BLaER1 (cell line): ENCODE results near the gene GTF2F1.
"Not testable (repeated sequence)": the region's sequence is repeated elsewhere in the genome, so short reads cannot be mapped to it uniquely, and the experiment has no call there.

Source experiments
- H3K27ac ChIP-seq: shearing (Covaris generic); formaldehyde crosslinking; 2 replicates; pipeline ENCODE4 v1.8.1; 2022
- H3K27me3 ChIP-seq: shearing (Covaris generic); formaldehyde crosslinking; 2 replicates; pipeline ENCODE4 v1.8.1; 2022
- H3K36me3 ChIP-seq: shearing (Covaris generic); formaldehyde crosslinking; 2 replicates; pipeline ENCODE4 v1.8.1; 2022
- H3K4me1 ChIP-seq: shearing (Covaris generic); formaldehyde crosslinking; 2 replicates; pipeline ENCODE4 v1.8.1; 2022
- H3K4me2 ChIP-seq: shearing (Covaris generic); formaldehyde crosslinking; 2 replicates; pipeline ENCODE4 v1.8.1; 2022
- H3K4me3 ChIP-seq: shearing (Covaris generic); formaldehyde crosslinking; 2 replicates; pipeline ENCODE4 v1.8.1; 2022
- H3K9ac ChIP-seq: shearing (Covaris generic); formaldehyde crosslinking; 2 replicates; pipeline ENCODE4 v1.8.1; 2022
- H3K9me3 ChIP-seq: shearing (Covaris generic); formaldehyde crosslinking; 2 replicates; pipeline ENCODE4 v1.8.1; 2022
- H4K20me1 ChIP-seq: shearing (Covaris generic); formaldehyde crosslinking; 2 replicates; pipeline ENCODE4 v1.8.1; 2022
- Cebpa-rat ChIP-seq: shearing (Covaris generic); IDR thresholded peaks from 2 replicates; pipeline ENCODE4 v1.8.1; 2022

Gene GTF2F1

DNA sequence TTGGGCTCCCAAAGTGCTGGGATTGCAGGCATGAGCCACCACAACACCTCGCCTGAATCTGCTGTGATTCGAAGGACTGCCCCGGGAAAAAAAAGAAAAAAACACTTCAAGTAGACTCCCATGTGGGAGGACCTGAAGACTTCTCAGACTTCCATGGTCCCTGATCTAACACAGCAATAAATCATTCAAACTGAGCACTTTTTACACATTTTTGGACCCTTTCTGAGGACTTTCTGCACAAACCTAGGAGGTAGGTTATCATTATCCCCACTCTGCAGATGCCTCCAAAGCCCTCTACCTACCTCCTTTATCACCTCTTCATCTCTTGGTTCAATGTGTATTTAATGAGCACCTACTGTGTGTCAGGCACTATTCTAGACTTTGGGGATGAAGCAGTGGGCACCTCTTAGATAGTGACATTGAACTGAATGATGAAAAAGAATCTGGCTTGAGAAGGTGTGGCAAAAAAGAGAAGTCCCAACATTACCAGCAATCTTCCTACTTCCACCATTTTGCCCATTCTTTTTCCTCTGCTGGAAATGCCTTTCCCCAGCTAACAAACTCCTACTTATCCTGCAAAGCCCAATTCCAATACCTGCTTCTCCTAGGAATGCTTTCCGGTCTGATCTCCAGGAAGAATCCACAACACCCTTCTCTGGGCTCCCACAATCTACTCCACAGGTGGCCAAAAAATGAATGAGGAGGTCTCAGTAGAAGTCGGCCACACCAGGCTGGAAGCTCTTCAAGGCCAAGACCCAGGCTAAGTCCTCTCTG is 33.2 kb downstream of the GTF2F1 start:
- no peaks in the 10 kb centered on the region for H3K27me3 ChIP-seq
- H3K4me3 ChIP-seq: no peak overlapping the region
- peaks cover 15% of the 10 kb centered on the region for H3K4me1 ChIP-seq
- peaks cover 15% of the 10 kb centered on the region for H3K36me3 ChIP-seq
- H3K9me3 ChIP-seq: peaks cover 2% of the 10 kb centered on the region
- no peak overlapping the region for H3K27ac ChIP-seq
- no peak overlapping the region for H3K9ac ChIP-seq
- no peak for TF ChIP-seq Cebpa-rat
- H4K20me1 ChIP-seq: no peaks in the 10 kb centered on the region
- no peak overlapping the region for H3K4me2 ChIP-seq

DNA sequence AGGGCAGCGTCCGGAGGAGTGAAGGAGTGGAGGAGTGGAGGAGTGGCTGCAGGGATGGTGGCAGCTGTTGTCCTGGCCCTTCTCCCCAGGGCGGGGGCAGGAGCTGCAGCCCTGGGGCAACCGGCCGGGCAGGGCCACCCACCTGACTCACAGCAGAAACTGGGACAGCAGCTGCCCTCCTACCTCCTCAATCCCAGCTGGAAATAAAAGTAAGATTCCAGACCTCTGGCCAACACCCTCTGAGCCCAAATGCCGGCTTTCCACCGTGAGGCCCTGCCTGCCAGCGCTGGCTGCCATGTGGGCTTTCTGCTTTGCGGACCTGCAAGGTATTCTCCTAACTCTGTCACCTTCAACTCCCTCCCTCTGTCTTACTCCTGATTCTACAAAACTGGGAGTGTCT is 35.0 kb downstream of the GTF2F1 start:
- no peaks in the 10 kb centered on the region for H3K27me3 ChIP-seq
- peaks cover 8% of the 10 kb centered on the region for H3K4me1 ChIP-seq
- H4K20me1 ChIP-seq: no peaks in the 10 kb centered on the region
- H3K4me2 ChIP-seq: no peak overlapping the region
- TF ChIP-seq Cebpa-rat: no peak
- peaks cover 6% of the 10 kb centered on the region for H3K9me3 ChIP-seq
- no peak overlapping the region for H3K9ac ChIP-seq
- no peaks in the 10 kb centered on the region for H3K36me3 ChIP-seq
- no peak overlapping the region for H3K27ac ChIP-seq
- H3K4me3 ChIP-seq: no peak overlapping the region

DNA sequence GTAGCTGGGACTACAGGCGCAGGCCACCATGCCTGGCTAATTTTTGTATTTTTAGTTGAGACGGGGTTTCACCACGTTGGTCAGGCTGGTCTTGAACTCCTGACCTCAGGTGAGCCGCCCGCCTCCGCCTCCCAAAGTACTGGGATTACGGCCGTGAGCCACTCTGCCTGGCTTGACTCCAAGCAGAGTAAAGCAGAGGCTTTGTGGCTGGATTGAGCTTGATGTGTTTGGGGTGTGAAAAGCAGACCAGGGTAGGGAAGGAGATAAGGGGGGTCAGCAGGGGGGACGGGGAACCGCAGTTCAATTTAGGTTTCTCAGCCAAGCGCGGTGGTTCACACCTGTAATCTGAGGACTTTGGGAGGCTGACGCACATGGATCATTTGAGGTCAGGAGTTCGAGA is 35.8 kb downstream of the GTF2F1 start:
- peaks cover 6% of the 10 kb centered on the region for H3K9me3 ChIP-seq
- H3K9ac ChIP-seq: no peak overlapping the region
- no peak for TF ChIP-seq Cebpa-rat

DNA sequence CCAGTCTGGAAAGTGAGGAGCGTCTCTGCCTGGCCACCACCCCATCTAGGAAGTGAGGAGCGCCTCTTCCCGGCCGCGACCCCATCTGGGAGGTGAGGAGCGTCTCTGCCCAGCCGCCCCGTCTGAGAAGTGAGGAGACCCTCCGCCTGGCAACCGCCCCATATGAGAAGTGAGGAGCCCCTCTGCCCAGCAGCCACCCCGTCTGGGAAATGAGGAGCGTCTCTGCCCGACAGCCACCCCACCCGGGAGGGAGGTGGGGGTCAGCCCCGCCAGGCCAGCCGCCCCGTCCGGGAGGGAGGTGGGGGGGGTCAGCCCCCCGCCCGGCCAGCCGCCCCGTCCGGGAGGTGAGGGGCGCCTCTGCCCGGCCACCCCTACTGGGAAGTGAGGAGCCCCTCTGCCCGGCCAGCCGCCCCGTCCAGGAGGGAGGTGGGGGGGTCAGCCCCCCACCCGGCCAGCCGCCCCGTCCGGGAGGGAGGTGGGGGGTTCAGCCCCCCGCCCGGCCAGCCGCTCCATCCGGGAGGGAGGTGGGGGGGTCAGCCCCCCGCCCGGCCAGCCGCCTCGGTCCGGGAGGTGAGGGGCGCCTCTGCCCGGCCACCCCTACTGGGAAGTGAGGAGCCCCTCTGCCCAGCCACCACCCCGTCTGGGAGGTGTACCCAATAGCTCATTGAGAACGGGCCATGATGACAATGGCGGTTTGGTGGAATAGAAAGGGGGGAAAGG is 37.5 kb downstream of the GTF2F1 start:
- H4K20me1 ChIP-seq, H3K27ac ChIP-seq, H3K36me3 ChIP-seq, H3K4me1 ChIP-seq, H3K4me3 ChIP-seq, H3K4me2 ChIP-seq, H3K9ac ChIP-seq, H3K27me3 ChIP-seq, H3K9me3 ChIP-seq: not testable (repeated sequence)

More for the DNA sequence above, 35.8 kb downstream of the GTF2F1 start:
- peaks cover under 1% of the 10 kb centered on the region for H3K4me1 ChIP-seq
- no peaks in the 10 kb centered on the region for H3K36me3 ChIP-seq
- H3K27me3 ChIP-seq: no peaks in the 10 kb centered on the region
- H3K4me3 ChIP-seq: no peak overlapping the region
- no peaks in the 10 kb centered on the region for H4K20me1 ChIP-seq
- H3K27ac ChIP-seq: no peak overlapping the region
- no peak overlapping the region for H3K4me2 ChIP-seq

DNA sequence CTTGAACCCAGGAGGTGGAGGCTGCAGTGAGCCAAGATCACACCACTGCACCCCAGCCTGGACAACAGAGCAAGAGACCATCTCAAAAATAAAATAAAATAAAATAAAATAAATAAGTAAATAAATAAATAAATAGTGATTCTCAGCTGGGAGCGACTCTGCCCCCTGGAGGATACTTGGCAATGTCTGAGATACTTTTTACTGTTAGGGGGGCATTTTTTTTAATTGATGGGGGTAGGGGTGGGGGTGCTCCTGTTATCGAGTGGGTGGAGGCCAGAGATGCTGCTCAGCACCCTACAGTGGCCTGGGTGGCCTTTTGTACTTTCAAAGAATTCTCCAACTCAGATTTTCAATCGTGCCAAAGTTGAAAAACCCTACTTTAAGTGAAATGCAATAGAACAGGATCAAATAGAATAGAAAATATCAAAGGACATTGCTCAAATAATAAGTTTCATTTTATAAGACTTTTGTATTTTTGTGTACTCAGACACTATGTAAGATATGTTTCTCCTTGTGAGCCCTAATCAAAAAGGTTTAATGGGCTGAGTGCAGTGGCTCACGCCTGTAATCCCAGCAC is 38.8 kb downstream of the GTF2F1 start:
- no peak overlapping the region for H3K4me3 ChIP-seq

DNA sequence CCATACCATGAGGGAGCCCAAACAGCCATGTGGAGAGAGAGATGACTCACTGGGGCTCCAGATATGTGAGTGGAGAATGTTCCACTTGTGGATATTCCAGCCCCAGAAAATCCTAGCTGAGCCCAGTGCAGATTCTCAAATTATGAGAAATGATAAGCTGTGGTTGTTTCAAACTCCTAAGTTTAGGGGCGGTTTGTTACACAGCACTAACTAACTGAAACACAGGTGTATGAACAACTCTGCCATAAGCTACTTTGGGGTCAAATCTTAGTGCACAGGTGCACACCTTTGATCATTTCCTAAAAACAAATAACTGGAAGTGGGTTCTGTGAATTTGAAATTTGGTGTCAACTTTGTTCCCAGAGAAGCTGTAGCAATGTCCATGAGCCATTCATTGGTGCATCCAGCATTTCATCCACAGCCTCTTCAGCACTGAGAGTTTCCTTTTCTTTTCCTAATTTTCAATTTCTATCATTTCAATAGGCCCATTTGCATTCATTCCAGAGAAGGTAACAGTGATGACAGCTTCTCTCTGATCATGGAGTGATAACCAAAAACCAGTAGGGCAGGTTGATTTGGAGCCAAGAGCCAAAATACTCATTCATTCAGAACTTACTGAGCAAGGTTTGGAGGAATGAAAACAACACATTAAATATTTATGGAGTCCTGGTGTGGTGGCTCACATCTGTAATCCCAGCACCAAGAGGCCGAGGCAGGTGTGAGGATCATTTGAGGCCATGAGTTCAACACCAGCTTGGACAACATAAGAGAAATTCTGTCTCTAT is 40.4 kb downstream of the GTF2F1 start:
- Histone ChIP-seq H3K4me3 (no peak overlapping the region), H3K4me1 (no peaks in the 10 kb centered on the region), H3K4me2 (no peak overlapping the region), H3K27me3 (no peaks in the 10 kb centered on the region), H3K9ac (no peak overlapping the region), H3K27ac (no peak overlapping the region), H3K36me3 (no peaks in the 10 kb centered on the region), H3K9me3 (peaks cover 6% of the 10 kb centered on the region), H4K20me1 (no peaks in the 10 kb centered on the region)
- no peak for TF ChIP-seq Cebpa-rat

More for the DNA sequence above, 38.8 kb downstream of the GTF2F1 start:
- Histone ChIP-seq H3K4me2 (no peak overlapping the region), H3K36me3 (no peaks in the 10 kb centered on the region), H3K9ac (no peak overlapping the region), H3K9me3 (peaks cover 6% of the 10 kb centered on the region), H4K20me1 (no peaks in the 10 kb centered on the region), H3K4me1 (no peaks in the 10 kb centered on the region), H3K27me3 (no peaks in the 10 kb centered on the region), H3K27ac (no peak overlapping the region)
- TF ChIP-seq Cebpa-rat: no peak

DNA sequence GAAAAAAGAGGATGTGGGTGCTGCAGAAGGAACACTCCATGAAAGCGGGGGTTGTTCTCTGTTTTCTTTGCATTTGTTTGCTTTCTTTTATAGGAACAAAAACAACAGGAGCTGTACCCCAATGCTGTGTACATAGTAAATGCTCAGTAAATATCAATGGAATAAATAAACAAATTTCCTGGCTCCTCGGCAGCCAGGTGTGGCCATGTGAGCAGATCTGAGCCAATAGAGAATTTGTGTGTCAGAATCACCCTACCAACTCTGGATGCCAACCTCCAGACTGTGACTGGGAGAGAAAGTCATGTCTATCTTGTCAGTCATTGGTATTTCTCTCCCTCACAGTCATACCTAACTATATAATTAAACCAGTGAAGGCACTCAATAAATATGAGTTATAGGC is 42.3 kb downstream of the GTF2F1 start:
- no peaks in the 10 kb centered on the region for H3K36me3 ChIP-seq
- H3K4me1 ChIP-seq: no peaks in the 10 kb centered on the region
- H3K9ac ChIP-seq: no peak overlapping the region
- no peak overlapping the region for H3K4me2 ChIP-seq
- no peaks in the 10 kb centered on the region for H4K20me1 ChIP-seq
- no peaks in the 10 kb centered on the region for H3K27me3 ChIP-seq
- H3K4me3 ChIP-seq: no peak overlapping the region
- no peak overlapping the region for H3K27ac ChIP-seq
- TF ChIP-seq Cebpa-rat: no peak
- H3K9me3 ChIP-seq: peaks cover 6% of the 10 kb centered on the region

DNA sequence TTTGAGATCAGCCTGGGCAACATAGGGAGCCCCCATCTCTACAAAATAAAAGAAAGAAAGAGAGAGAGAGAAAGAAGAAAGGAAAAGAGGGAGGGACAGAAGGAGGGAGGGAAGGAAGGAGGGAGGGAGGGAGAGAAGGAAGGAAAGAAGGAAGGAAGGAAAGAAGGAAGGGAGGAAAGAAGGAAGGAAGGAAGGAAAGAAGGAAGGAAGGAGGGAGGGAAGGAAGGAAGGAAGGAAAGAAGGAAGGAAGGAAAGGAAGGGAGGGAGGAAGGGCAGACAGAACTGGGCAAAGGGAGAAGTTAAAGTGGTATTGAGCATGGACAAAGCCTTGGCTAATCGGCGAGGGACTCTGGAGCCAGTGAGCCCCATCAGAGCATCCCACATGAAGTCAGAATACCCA is 43.7 kb downstream of the GTF2F1 start:
- H3K4me3 ChIP-seq, H4K20me1 ChIP-seq, H3K27me3 ChIP-seq, H3K9ac ChIP-seq, H3K4me2 ChIP-seq, H3K4me1 ChIP-seq, H3K9me3 ChIP-seq, H3K27ac ChIP-seq, H3K36me3 ChIP-seq: not testable (repeated sequence)

DNA sequence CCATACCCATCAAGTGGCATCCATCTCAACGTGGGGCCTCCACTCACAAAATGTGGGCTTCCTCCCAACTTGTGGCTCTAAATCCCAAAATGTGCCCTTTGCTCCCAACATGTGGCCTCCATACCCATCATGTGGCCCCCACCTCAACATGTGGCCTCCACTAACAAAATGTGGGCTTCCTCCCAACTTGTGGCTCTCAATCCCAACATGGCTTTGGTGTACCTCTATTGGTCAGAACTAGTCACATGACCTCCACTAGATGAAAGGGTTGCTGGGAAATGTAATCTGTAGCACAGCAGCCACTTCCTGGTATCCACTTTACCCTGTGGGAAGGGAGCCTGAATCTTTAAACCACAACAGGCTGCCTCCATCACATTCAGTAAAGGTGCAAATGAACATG is 49.5 kb downstream of the GTF2F1 start:
- peaks cover 14% of the 10 kb centered on the region for H3K4me1 ChIP-seq
- no peak overlapping the region for H3K9ac ChIP-seq
- no peak for TF ChIP-seq Cebpa-rat
- H3K4me2 ChIP-seq: no peak overlapping the region
- no peaks in the 10 kb centered on the region for H3K36me3 ChIP-seq
- H3K4me3 ChIP-seq: no peak overlapping the region
- H4K20me1 ChIP-seq: no peaks in the 10 kb centered on the region
- no peaks in the 10 kb centered on the region for H3K27me3 ChIP-seq
- H3K9me3 ChIP-seq: peaks cover 11% of the 10 kb centered on the region
- H3K27ac ChIP-seq: no peak overlapping the region
